ENCODE measurements around the gene ZP1. TPM values are rescaled to one million over a fixed set of nuclear protein-coding genes. Genes with fewer than 3 reads are reported as not detected.

The ZP1 gene
- total RNA-seq, 6 experiments from 2014 or later, result 0.13 to 0.30 (median 0.29) TPM; not detected in 3

GRCh38 chr11:60923326-60923725, 56.0 kb downstream of the ZP1 start:
- no peak overlapping the region for H3K27ac Mint-ChIP-seq
- TF ChIP-seq CTCF (IDR thresholded peaks at IDR 0.05), result no peak
- H3K27me3 Mint-ChIP-seq (ENCODE audit: insufficient read depth), result no peaks in the 10 kb centered on the region
- DNase-seq, result no peak
- H3K4me1 Mint-ChIP-seq (ENCODE audit: low read depth), result peaks cover 29% of the 10 kb centered on the region
- no peak overlapping the region for H3K4me3 Mint-ChIP-seq
- H3K9me3 Mint-ChIP-seq, result no peaks in the 10 kb centered on the region
- peaks cover 10% of the 10 kb centered on the region; the same call in 1 of the 2 replicates for H3K36me3 Mint-ChIP-seq (ENCODE audit: low read depth)

- peak overlapping the region; percentile 89 for H3K4me3 Mint-ChIP-seq
- no peaks in the 10 kb centered on the region for H3K27me3 Mint-ChIP-seq (ENCODE audit: insufficient read depth)
- no peak overlapping the region for H3K27ac Mint-ChIP-seq
- peaks cover 10% of the 10 kb centered on the region; the same call in 1 of the 2 replicates for H3K36me3 Mint-ChIP-seq (ENCODE audit: low read depth)
- peaks cover 25% of the 10 kb centered on the region for H3K4me1 Mint-ChIP-seq (ENCODE audit: low read depth)
- TF ChIP-seq CTCF (IDR thresholded peaks at IDR 0.05), result no peak
- DNase-seq, result no peak
- H3K9me3 Mint-ChIP-seq, result no peaks in the 10 kb centered on the region
These were observed 56.4 kb downstream of the ZP1 start for GRCh38 chr11:60923800-60924109.

- DNase-seq, result peak; percentile 34
- no peak for TF ChIP-seq CTCF (IDR thresholded peaks at IDR 0.05)
- no peaks in the 10 kb centered on the region for H3K27me3 Mint-ChIP-seq (ENCODE audit: insufficient read depth)
- peak within 1 kb of the TSS; percentile 89 for H3K4me3 Mint-ChIP-seq
- no peaks in the 10 kb centered on the region for H3K9me3 Mint-ChIP-seq
- H3K36me3 Mint-ChIP-seq (ENCODE audit: low read depth), result peaks cover 10% of the 10 kb centered on the region; the same call in 1 of the 2 replicates
- peaks cover 19% of the 10 kb centered on the region for H3K4me1 Mint-ChIP-seq (ENCODE audit: low read depth)
- H3K27ac Mint-ChIP-seq, result peak within 1 kb of the TSS; percentile 13
These were observed 57.0 kb downstream of the ZP1 start, which contains the start of gene TMEM132A for GRCh38 chr11:60924110-60924905. Gene TMEM132A (plus strand): TSS chr11:60924460. CDS start chr11:60924634, 174 bp downstream.

Other genes with a start within 250 kb of the ZP1 start
- not detected for gene MS4A8, start 167.9 kb upstream of the ZP1 start, total RNA-seq (2021; fragmentation: NEBNext Ultra II Directional; extraction: Animal tissue kit (Norgen Biotek cat#: 25700))
- not detected for gene MS4A18, start 142.8 kb upstream of the ZP1 start, total RNA-seq (2021; fragmentation: NEBNext Ultra II Directional; extraction: Animal tissue kit (Norgen Biotek cat#: 25700))
- gene MS4A15, start 110.7 kb upstream of the ZP1 start, total RNA-seq (2021; fragmentation: NEBNext Ultra II Directional; extraction: Animal tissue kit (Norgen Biotek cat#: 25700)), result not detected
- gene MS4A10, start 82.2 kb upstream of the ZP1 start, total RNA-seq (2021; fragmentation: NEBNext Ultra II Directional; extraction: Animal tissue kit (Norgen Biotek cat#: 25700)), result not detected
- 10 to 100 TPM; 45.4 to 66.3 (median 54.4) TPM for gene CCDC86, start 25.4 kb upstream of the ZP1 start, total RNA-seq (2021; fragmentation: NEBNext Ultra II Directional; extraction: Animal tissue kit (Norgen Biotek cat#: 25700))
- gene PTGDR2, start 11.6 kb upstream of the ZP1 start, total RNA-seq (2021; fragmentation: NEBNext Ultra II Directional; extraction: Animal tissue kit (Norgen Biotek cat#: 25700)), result not detected
- 10 to 100 TPM; 72.5 to 95.1 (median 89.4) TPM for gene PRPF19, start 39.0 kb downstream of the ZP1 start, total RNA-seq (2021; fragmentation: NEBNext Ultra II Directional; extraction: Animal tissue kit (Norgen Biotek cat#: 25700))
- gene TMEM109, start 46.6 kb downstream of the ZP1 start, total RNA-seq (2021; fragmentation: NEBNext Ultra II Directional; extraction: Animal tissue kit (Norgen Biotek cat#: 25700)), result 100 to 1,000 TPM in 1 of 6 experiments, 10 to 100 TPM in 5; 74.6 to 101 (median 92.5) TPM
- gene TMEM132A, start 56.9 kb downstream of the ZP1 start, total RNA-seq (2021; fragmentation: NEBNext Ultra II Directional; extraction: Animal tissue kit (Norgen Biotek cat#: 25700)), result 10 to 100 TPM; 23.8 to 32.2 (median 26.9) TPM
- 1 to 10 TPM; 2.7 to 6.6 (median 3.4) TPM for gene SLC15A3, start 84.6 kb downstream of the ZP1 start, total RNA-seq (2021; fragmentation: NEBNext Ultra II Directional; extraction: Animal tissue kit (Norgen Biotek cat#: 25700))
- gene CD6, start 104.1 kb downstream of the ZP1 start, total RNA-seq (2021; fragmentation: NEBNext Ultra II Directional; extraction: Animal tissue kit (Norgen Biotek cat#: 25700)), result not detected
- gene CD5, start 234.9 kb downstream of the ZP1 start, total RNA-seq (2021; fragmentation: NEBNext Ultra II Directional; extraction: Animal tissue kit (Norgen Biotek cat#: 25700)), result not detected

All from HFFc6 (cell line).